Right lobe of liver (tissue), 6 donors: ENCODE results near the gene TMEM79. TPM values are rescaled to one million over a fixed set of nuclear protein-coding genes. Genes with fewer than 3 reads are reported as not detected.

Experiments used
- ATAC-seq, 4 donors: fragments of 200-7000 bp; cut with Tn5 transposase; one replicate each; pipeline ENCODE4 v1.9.1; 2020; ENCODE audit warnings: mild to moderate bottlenecking in 4 of 4, moderate library complexity in 4 of 4
- DNase-seq, 3 donors: peaks; one replicate each; pipeline ENCODE4 v3.0.0-alpha.2; 2020
- H3K27ac ChIP-seq, 3 donors: fragments of 200-600 bp; one replicate each; pipeline ENCODE4 v1.8.0; 2022
- H3K27me3 ChIP-seq, 2 donors: fragments of 200-600 bp; one replicate each; pipeline ENCODE4 v1.8.0; 2022
- H3K36me3 ChIP-seq, 4 donors: fragments of 200-600 bp; sonication (generic) in 1 of 4; one replicate each; pipeline versions ENCODE4 v1.5.1 to v1.8.0; 2017 to 2022; ENCODE audit warnings: control low read depth in 1 of 4
- H3K4me1 ChIP-seq, 4 donors: fragments of 200-600 bp; sonication (generic) in 1 of 4; one replicate each; pipeline versions ENCODE4 v1.5.1 to v1.8.0; 2017 to 2022; ENCODE audit warnings: control low read depth in 1 of 4
- H3K4me3 ChIP-seq, 3 donors: fragments of 200-600 bp; one replicate each; pipeline ENCODE4 v1.8.0; 2022
- H3K9me3 ChIP-seq, 4 donors: fragments of 200-600 bp; sonication (generic) in 1 of 4; one replicate each; pipeline versions ENCODE4 v1.5.1 to v1.8.0; 2017 to 2022; ENCODE audit warnings: control low read depth in 1 of 4
- CTCF ChIP-seq, 4 donors: fragments of 200-600 bp in 3 of 4; fragments of 450-650 bp in 1 of 4; IDR thresholded peaks; one replicate each; pipeline versions ENCODE4 v1.5.1 to v1.8.0; 2016 to 2022; ENCODE audit warnings: antibody characterized with exemption in 4 of 4, mild to moderate bottlenecking in 2 of 4
- POLR2A ChIP-seq: fragments of 450-650 bp; IDR thresholded peaks from one replicate; pipeline ENCODE4 v1.6.1; 2017; ENCODE audit warnings: antibody characterized with exemption, mild to moderate bottlenecking
- WGBS: methylation state at CpG from one replicate; pipeline ENCODE4 v1.1.6; 2018; ENCODE audit warnings: low coverage, low lambda C conversion rate; ENCODE audit not compliant: insufficient coverage; ENCODE audit errors: missing lambda C conversion rate; 5-methylcytosine and 5-hydroxymethylcytosine counted together
- intact Hi-C, 2 donors: fragments of 100-400 bp; cut with DNase I; formaldehyde crosslinking; loops; one replicate each; pipeline versions ENCODE4 v1.11.2 to v1.14.1; 2022
- total RNA-seq, 6 experiments: library from RNA; depleted of rRNA in 2 of 6; stranded (reverse); fragments of >200 nt in 2 of 6; fragmentation: NEBNext Ultra II Directional in 3 of 6; extraction: Animal tissue kit (Norgen Biotek cat#: 25700) in 3 of 6; gene quantifications; one replicate each; pipeline versions ENCODE4 v1.1.0 to v1.2.4, GENCODE V29; 2016 to 2023
- donor health status: DM: no; HTN: yes; CAD: no.
- donor health status: DM: no; HTN: no; CAD: no.
- donor health status: DM: no; HTN: no; CAD: no.
- donor health status: DM: no; HTN: yes; CAD: no.
- donor health status: DM: no; HTN: yes; CAD: no.

TMEM79 gene
- total RNA-seq, 6 experiments from 2014 or later: 0.55 to 2.1 (median 1.5) TPM

- no peak overlapping the region for H3K27ac ChIP-seq
- TF ChIP-seq CTCF (IDR thresholded peaks at IDR 0.05): no peak
- H3K4me3 ChIP-seq: peak overlapping the region in 1 of 3 donors; percentile 21
- H3K9me3 ChIP-seq: no peaks in the 10 kb centered on the region
- H3K4me1 ChIP-seq: peaks cover 0 to 10% (median 0%) of the 10 kb centered on the region in 4 donors
- H3K27me3 ChIP-seq: no peaks in the 10 kb centered on the region
- DNase-seq: peak in 1 of 3 donors; percentile 42
- intact Hi-C loops: loop anchor here in 1 of 2 donors (10.0 kb wide), 1 partner anchor 111 kb away; no protein-coding TSS in a partner anchor
- ATAC-seq: peak; percentile 6 to 42 (median 30)
- WGBS: no CpG with 5 or more reads among the region's 69 CpGs
- peaks cover 0 to 14% (median 2%) of the 10 kb centered on the region in 4 donors for H3K36me3 ChIP-seq
These were observed 38.5 kb upstream of the TMEM79 start for GRCh38 chr1:156245451-156246232.

GRCh38 chr1:156246241-156246780 is 37.8 kb upstream of the TMEM79 start:
- Histone ChIP-seq H3K36me3 (peaks cover 0 to 21% (median 6%) of the 10 kb centered on the region in 4 donors), H3K9me3 (no peaks in the 10 kb centered on the region), H3K27me3 (no peaks in the 10 kb centered on the region), H3K27ac (no peak overlapping the region), H3K4me3 (peak overlapping the region in 1 of 3 donors; percentile 21), H3K4me1 (peaks cover 0 to 10% (median 0%) of the 10 kb centered on the region in 4 donors)
- DNase-seq (no peak), ATAC-seq (no peak)
- intact Hi-C loops: loop anchor here in 1 of 2 donors (10.0 kb wide), 1 partner anchor 112 kb away; no protein-coding TSS in a partner anchor
- WGBS: 38% methylated on average over 4 of the region's 10 CpGs
- TF ChIP-seq POLR2A: no peak
- no peak for TF ChIP-seq CTCF (IDR thresholded peaks at IDR 0.05)

DNA sequence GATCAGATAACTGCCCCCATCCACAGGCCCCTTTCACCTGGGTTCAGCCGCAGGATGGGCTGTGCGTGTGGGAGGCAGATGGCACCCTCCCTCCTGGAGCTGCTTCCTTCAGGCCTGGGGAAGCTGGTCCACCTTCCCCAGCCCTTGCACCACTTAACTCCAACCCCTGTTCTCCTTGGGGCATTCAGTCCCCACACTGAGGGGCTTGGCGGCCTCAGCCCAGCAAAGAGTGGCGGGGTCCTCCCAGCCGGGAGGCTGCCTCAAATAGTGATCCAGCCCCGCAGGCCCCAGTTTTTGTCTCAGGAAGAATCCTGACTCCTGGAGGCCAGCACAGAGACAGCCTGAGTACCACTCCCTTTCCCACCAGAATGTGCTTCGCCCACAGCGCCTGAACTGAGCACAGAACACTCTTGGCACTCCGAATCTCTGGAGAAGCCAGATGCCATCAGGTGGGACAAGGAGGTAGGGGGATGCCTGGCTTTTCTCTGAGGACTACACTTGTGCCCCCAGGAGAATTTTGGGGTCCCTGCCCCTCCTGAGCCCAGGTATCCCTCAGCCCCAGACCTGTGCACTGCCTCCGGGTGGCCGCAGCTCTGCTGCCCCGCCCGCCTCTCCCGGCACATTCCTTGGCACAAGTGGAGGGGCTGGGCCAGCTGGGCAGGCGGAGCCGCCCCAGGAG is 37.2 kb upstream of the TMEM79 start:
- WGBS: no CpG with 5 or more reads among the region's 16 CpGs
- ATAC-seq: peak; percentile 38 to 56 (median 48)
- DNase-seq: no peak

More for the DNA sequence above, 37.2 kb upstream of the TMEM79 start:
- no peak overlapping the region for H3K4me3 ChIP-seq
- H3K27me3 ChIP-seq: no peaks in the 10 kb centered on the region
- TF ChIP-seq POLR2A (no peak), CTCF (IDR thresholded peaks at IDR 0.05) (no peak)
- H3K9me3 ChIP-seq: no peaks in the 10 kb centered on the region
- peaks cover 4 to 27% (median 10%) of the 10 kb centered on the region in 4 donors for H3K36me3 ChIP-seq
- no peak overlapping the region for H3K27ac ChIP-seq
- H3K4me1 ChIP-seq: peaks cover 0 to 10% (median 0%) of the 10 kb centered on the region in 4 donors
- intact Hi-C loops: loop anchor here in 1 of 2 donors (10.0 kb wide), 1 partner anchor 112 kb away; no protein-coding TSS in a partner anchor
